BLaER1 treated with 17β-estradiol and CSF1 and Interleukin-3, amounts not matched to agents 10 nM and 100 nM (cell line): ENCODE data around the gene ARL8B.
"Not testable (repeated sequence)": the region's sequence is repeated elsewhere in the genome, so short reads cannot be mapped to it uniquely, and the experiment has no call there.

Experiments used
- H3K27ac ChIP-seq, 11 experiments: shearing (Covaris generic); formaldehyde crosslinking; 2 replicates each; pipeline ENCODE4 v1.8.1; 2022
- H3K27me3 ChIP-seq, 11 experiments: shearing (Covaris generic); formaldehyde crosslinking; 2 replicates each; pipeline ENCODE4 v1.8.1; 2022
- H3K36me3 ChIP-seq, 11 experiments: shearing (Covaris generic); formaldehyde crosslinking; 2 replicates each; pipeline ENCODE4 v1.8.1; 2022
- H3K4me1 ChIP-seq, 10 experiments: shearing (Covaris generic); formaldehyde crosslinking; 2 replicates each; pipeline ENCODE4 v1.8.1; 2022
- H3K4me2 ChIP-seq, 11 experiments: shearing (Covaris generic); formaldehyde crosslinking; 2 replicates each; pipeline ENCODE4 v1.8.1; 2022
- H3K4me3 ChIP-seq, 10 experiments: shearing (Covaris generic); formaldehyde crosslinking; 2 replicates each; pipeline ENCODE4 v1.8.1; 2022
- H3K9ac ChIP-seq, 11 experiments: shearing (Covaris generic); formaldehyde crosslinking; 2 replicates each; pipeline ENCODE4 v1.8.1; 2022
- H3K9me3 ChIP-seq, 11 experiments: shearing (Covaris generic); formaldehyde crosslinking; replicated peaks in 1 of 11; 2 replicates each; pipeline ENCODE4 v1.8.1; 2022
- H4K20me1 ChIP-seq, 11 experiments: shearing (Covaris generic); formaldehyde crosslinking; 2 replicates each; pipeline ENCODE4 v1.8.1; 2022
- Cebpa-rat ChIP-seq, 11 experiments: shearing (Covaris generic); IDR thresholded peaks; 2 replicates each; pipeline ENCODE4 v1.8.1; 2022

The ARL8B gene

DNA sequence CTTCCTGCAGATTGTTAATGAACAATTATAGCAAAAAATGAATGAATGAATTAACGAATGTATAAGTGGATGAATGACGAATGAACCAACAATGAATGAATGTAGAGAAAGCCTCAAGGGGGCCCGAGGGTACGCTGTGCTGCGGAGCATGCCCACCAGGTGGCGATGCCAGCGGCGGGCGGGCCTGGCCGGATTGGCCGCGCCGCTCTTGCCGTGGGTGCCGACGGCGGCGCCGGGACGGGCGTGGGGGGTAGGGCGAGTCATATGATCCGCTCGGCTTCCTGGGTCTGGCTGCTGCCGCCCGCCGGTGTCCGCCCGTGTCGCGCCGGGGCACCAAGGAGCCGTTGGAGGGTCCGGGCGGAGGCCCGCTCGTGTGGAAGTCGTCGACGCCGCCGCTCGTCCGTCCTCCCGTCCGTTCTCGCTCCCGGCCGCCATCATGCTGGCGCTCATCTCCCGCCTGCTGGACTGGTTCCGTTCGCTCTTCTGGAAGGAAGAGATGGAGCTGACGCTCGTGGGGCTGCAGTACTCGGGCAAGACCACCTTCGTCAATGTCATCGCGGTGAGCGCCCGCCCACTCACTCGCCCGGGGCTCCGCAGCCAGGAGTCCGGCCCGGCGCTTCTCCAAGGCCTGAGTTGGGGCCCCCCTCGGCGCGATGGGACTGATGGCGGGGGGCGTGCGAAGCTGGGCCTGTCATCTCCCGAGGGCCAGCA is at the start of gene ARL8B:
ARL8B (plus strand) TSS at position 263 of the 711 bp plus-strand sequence; CDS start at position 437, 174 bp downstream.
- Histone ChIP-seq H4K20me1 (peaks cover 29 to 50% (median 45%) of the 10 kb centered on the region in 11 experiments; a peak in 20 of 22 replicates), H3K4me3 (peak within 1 kb of the TSS; percentile 86 to 100 (median 96)), H3K27ac (peak within 1 kb of the TSS; percentile 88 to 100 (median 95)), H3K4me2 (peak within 1 kb of the TSS; percentile 75 to 98 (median 91)), H3K36me3 (peaks cover 10 to 26% (median 17%) of the 10 kb centered on the region in 11 experiments; a peak in 17 of 22 replicates), H3K9me3 (no peaks in the 10 kb centered on the region), H3K27me3 (no peaks in the 10 kb centered on the region), H3K9ac (peak within 1 kb of the TSS; percentile 90 to 100 (median 96)), H3K4me1 (peaks cover 29 to 45% (median 39%) of the 10 kb centered on the region in 10 experiments)
- no peak for TF ChIP-seq Cebpa-rat (IDR thresholded peaks at IDR 0.05)

DNA sequence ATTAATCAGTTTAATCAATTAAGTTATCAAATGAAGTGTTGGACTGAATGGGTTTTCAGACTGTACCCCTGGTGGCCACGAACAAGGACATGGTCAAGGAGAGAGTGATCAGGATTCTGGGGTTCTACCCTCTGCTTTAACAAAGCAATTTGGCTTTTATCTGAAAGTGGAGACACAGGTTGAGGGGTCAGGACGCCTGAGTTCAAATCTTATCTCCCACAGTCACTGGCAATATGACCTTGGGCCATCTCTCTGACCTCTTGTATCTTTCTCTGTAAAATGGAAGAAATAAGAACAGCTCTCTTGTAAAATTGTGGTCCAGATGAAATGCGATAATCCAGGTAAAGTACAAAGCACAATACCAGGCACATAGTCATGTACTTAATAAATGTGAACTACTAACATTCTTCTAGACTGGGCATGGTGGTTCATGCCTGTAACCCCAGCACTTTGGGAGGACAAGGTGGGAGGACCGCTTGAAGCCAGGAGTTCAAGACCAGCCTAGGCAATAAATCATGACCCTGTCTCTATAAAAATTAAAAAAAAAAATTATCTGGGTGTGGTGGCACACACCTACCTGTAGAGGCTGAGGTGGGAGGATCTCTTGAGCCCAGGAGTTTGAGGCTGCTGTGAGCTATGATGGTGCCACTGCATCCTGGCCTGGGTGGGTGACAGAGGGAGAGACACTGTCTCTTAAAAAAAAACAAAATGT is 48.6 kb upstream of the ARL8B start:
- no peak overlapping the region for H3K4me2 ChIP-seq
- TF ChIP-seq Cebpa-rat (IDR thresholded peaks at IDR 0.05): no peak
- H3K4me3 ChIP-seq: no peak overlapping the region
- no peaks in the 10 kb centered on the region for H3K27me3 ChIP-seq
- no peaks in the 10 kb centered on the region for H3K36me3 ChIP-seq
- no peaks in the 10 kb centered on the region for H4K20me1 ChIP-seq
- no peaks in the 10 kb centered on the region for H3K4me1 ChIP-seq
- H3K9ac ChIP-seq: no peak overlapping the region
- H3K27ac ChIP-seq: no peak overlapping the region
- no peaks in the 10 kb centered on the region for H3K9me3 ChIP-seq

DNA sequence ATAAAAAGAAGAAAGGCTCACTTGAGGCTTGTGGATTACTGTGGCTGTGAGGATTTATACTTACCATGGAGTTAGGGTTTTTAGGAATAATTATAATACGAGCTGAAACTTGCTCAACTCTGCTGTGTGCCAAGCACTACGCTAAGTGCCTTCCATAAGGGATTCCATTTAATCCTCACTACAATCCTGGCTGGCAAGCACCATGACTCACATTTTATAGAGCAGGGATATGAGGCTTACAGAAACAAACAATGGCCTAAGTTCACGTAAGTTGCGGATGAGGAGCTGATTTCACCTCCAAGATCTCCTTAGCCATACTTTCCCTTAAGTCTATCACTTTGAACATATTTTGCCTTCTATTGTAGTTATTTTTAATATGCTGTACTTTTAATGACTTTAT is 43.9 kb upstream of the ARL8B start:
- no peak for TF ChIP-seq Cebpa-rat (IDR thresholded peaks at IDR 0.05)
- no peaks in the 10 kb centered on the region for H3K27me3 ChIP-seq
- H3K27ac ChIP-seq: no peak overlapping the region
- H3K4me2 ChIP-seq: no peak overlapping the region
- no peak overlapping the region for H3K9ac ChIP-seq
- no peaks in the 10 kb centered on the region for H3K4me1 ChIP-seq
- H3K4me3 ChIP-seq: no peak overlapping the region
- H3K9me3 ChIP-seq: no peaks in the 10 kb centered on the region
- no peaks in the 10 kb centered on the region for H4K20me1 ChIP-seq
- H3K36me3 ChIP-seq: no peaks in the 10 kb centered on the region

DNA sequence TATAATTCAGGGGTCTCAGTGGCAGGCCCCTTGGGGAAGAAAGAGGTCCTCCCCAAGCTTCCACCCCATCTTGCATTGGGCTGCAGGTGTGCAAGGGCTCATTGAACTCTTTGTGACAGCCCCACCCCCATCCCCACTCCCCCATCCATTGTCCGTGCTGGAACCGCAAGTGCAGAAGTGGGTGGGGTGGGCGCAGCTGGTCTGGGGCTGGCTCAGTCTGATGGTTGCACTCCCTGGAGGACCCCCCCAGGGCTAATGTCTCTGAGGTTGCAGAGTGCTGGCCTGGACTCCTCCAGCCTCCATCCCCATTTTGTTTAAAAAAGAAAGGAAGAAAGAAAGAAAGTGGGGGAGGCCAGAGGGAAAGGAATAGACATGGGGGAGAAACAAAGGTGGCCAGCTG is 42.3 kb upstream of the ARL8B start:
- no peak overlapping the region for H3K4me3 ChIP-seq
- H3K4me2 ChIP-seq: no peak overlapping the region
- no peak overlapping the region for H3K27ac ChIP-seq
- no peaks in the 10 kb centered on the region for H3K9me3 ChIP-seq
- H4K20me1 ChIP-seq: no peaks in the 10 kb centered on the region
- no peaks in the 10 kb centered on the region for H3K36me3 ChIP-seq
- TF ChIP-seq Cebpa-rat (IDR thresholded peaks at IDR 0.05): no peak
- H3K4me1 ChIP-seq: no peaks in the 10 kb centered on the region
- no peak overlapping the region for H3K9ac ChIP-seq
- H3K27me3 ChIP-seq: no peaks in the 10 kb centered on the region

DNA sequence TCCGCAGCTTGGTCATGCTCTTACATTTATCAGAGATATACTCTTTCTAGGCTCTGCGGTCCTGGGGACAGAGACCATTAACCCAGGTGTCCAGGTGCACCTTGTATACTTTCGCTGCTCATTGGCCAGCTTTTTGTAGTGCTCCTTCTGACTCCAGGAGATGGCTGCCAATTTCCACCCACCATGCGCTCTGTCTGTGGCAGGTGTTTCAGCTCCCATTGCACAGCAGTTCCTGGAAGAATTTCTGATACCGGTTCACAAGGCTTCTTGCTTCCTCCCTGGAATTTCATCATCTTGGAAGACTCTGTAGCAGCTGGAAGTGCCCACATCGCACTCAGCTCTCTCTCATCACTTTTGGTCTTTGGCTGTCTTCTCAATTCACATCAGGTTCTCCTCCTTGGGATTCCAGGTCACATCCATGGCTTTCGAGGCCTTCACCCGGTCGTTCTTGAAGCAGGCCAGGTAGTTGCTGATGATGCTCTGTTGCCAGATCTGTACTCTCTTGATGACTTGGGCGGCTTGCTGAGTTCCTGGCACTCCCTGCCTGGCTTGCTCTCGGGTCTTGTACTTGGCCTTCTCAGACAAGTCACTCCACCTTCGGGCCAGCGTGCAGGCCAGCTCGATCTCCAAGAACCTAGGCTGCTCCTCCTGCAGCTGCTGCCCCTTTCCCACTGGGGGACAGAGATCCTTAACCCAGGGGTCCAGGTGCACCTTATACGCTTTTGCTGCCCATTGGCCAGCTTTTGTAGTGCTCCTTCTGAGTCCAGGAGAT is 41.1 kb upstream of the ARL8B start:
- Histone ChIP-seq H4K20me1 (no peaks in the 10 kb centered on the region), H3K27me3 (no peaks in the 10 kb centered on the region), H3K4me3 (no peak overlapping the region), H3K4me2 (no peak overlapping the region), H3K27ac (no peak overlapping the region), H3K9me3 (no peaks in the 10 kb centered on the region), H3K36me3 (no peaks in the 10 kb centered on the region), H3K9ac (no peak overlapping the region), H3K4me1 (no peaks in the 10 kb centered on the region)
- TF ChIP-seq Cebpa-rat (IDR thresholded peaks at IDR 0.05): no peak

DNA sequence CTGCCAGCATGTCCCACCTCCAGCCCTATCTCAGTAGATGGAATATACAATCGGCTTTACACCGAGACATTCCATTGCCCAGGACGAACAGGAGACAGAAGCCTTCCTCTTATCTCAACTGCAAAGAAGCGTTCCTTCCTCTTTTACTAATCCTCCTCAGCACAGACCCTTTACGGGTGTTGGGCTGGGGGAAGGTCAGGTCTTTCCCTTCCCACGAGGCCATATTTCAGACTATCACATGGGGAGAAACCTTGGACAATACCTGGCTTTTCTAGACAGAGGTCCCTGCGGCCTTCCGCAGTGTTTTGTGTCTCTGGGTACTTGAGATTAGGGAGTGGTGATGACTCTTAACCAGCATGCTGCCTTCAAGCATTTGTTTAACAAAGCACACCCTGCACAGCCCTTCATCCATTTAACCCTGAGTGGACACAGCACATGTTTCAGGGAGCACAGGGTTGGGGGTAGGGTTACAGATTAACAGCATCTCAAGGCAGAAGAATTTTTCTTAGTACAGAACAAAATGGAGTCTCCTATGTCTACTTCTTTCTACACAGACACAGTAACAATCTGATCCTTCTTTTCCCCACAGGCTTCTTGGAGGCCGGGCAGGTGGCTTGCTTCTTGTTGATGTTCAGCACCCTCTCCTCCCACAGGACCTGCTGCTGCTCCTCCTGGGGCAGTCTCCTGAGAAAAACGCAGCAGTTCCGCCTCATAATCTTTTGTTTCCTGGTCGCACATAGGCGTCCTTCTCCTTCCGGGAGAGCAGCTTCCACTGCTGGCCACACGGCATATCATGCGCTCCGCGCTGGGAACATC is 39.9 kb upstream of the ARL8B start:
- not testable (repeated sequence) for H3K4me2 ChIP-seq, H3K27me3 ChIP-seq, H3K27ac ChIP-seq, H3K4me3 ChIP-seq, H3K4me1 ChIP-seq, H3K9me3 ChIP-seq, H3K9ac ChIP-seq, H3K36me3 ChIP-seq, H4K20me1 ChIP-seq

DNA sequence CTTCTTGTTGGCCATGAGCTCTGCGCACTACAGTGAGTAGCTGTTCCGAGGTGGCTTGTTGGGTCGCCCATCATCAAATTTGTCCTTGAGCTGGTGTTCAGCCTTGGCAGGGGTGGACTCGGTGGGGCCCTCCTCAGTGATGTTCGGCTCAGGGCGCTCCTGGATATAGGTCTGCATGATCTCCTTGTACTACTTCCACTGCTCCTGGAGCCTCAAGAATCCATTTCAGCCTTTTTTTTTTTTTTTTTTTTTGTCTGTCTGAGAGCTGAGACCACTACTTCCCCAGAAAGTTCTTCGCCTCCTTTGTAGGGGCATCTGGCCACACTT is 39.3 kb upstream of the ARL8B start:
- H3K9ac ChIP-seq: no peak overlapping the region
- H4K20me1 ChIP-seq: no peaks in the 10 kb centered on the region
- no peak for TF ChIP-seq Cebpa-rat (IDR thresholded peaks at IDR 0.05)
- no peaks in the 10 kb centered on the region for H3K4me1 ChIP-seq
- no peaks in the 10 kb centered on the region for H3K9me3 ChIP-seq
- H3K4me2 ChIP-seq: no peak overlapping the region
- no peaks in the 10 kb centered on the region for H3K36me3 ChIP-seq
- no peak overlapping the region for H3K27ac ChIP-seq
- no peaks in the 10 kb centered on the region for H3K27me3 ChIP-seq
- no peak overlapping the region for H3K4me3 ChIP-seq

DNA sequence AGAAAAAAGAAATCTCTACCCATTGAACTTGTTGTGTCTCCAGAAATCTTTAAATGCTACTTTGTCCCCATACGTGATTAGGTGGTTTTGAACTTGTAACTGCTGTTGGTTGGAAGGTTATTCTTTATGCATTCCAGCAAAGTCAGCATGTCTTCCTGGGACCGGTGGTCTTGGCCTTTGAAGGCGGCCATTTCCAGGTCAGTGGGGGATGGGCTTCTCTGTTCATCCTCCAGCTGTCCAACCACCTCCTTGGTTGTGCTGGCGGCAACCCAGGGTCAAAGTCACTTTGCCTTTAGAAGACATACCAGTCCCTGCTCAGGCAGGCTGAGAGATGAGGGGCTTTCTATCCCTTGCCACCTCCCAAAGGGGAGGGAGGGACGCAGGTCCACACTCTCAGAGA is 37.9 kb upstream of the ARL8B start:
- Histone ChIP-seq H3K9me3 (no peaks in the 10 kb centered on the region), H3K36me3 (no peaks in the 10 kb centered on the region), H3K4me3 (no peak overlapping the region), H3K27me3 (no peaks in the 10 kb centered on the region), H3K27ac (no peak overlapping the region), H3K9ac (no peak overlapping the region), H3K4me2 (no peak overlapping the region), H3K4me1 (no peaks in the 10 kb centered on the region), H4K20me1 (no peaks in the 10 kb centered on the region)
- TF ChIP-seq Cebpa-rat (IDR thresholded peaks at IDR 0.05): no peak

DNA sequence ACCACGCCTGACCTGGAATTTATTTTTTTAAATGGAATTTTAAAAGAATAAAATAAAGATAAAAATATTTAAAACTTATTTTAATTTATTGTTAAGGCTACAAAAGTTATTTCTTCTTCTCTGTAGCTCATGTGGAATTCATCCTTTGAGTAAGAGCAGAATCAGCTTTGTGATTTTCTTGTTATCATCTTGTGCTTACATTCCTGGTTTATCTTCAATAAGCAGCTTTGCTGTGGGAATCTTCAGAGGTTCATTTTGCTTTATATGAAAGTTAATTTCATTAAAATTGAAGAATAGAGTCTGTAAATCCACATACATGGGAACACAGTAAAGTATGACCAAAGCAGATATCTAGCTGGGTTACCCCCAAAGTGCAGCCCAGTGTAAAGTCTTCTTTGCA is 35.4 kb upstream of the ARL8B start:
- no peaks in the 10 kb centered on the region for H3K9me3 ChIP-seq
- no peak overlapping the region for H3K27ac ChIP-seq
- TF ChIP-seq Cebpa-rat (IDR thresholded peaks at IDR 0.05): no peak
- H3K36me3 ChIP-seq: no peaks in the 10 kb centered on the region
- no peak overlapping the region for H3K9ac ChIP-seq
- H3K4me1 ChIP-seq: no peaks in the 10 kb centered on the region
- H4K20me1 ChIP-seq: no peaks in the 10 kb centered on the region
- no peak overlapping the region for H3K4me3 ChIP-seq
- no peaks in the 10 kb centered on the region for H3K27me3 ChIP-seq
- no peak overlapping the region for H3K4me2 ChIP-seq
